22Rv1 (cell line): ENCODE measurements around the gene GAA.

Experiments used
- H3K27ac ChIP-seq: fragments of 450-650 bp; 2 replicates; pipeline ENCODE4 v1.5.1; 2017
- CTCF ChIP-seq: fragments of 450-650 bp; IDR thresholded peaks from 2 replicates; pipeline ENCODE4 v1.5.1; 2017; ENCODE audit warnings: mild to moderate bottlenecking
- ZFX ChIP-seq: fragments of 450-650 bp; IDR thresholded peaks from 2 replicates; pipeline ENCODE4 v1.6.1; 2017; ENCODE audit warnings: antibody characterized with exemption, borderline replicate concordance

Gene GAA

DNA sequence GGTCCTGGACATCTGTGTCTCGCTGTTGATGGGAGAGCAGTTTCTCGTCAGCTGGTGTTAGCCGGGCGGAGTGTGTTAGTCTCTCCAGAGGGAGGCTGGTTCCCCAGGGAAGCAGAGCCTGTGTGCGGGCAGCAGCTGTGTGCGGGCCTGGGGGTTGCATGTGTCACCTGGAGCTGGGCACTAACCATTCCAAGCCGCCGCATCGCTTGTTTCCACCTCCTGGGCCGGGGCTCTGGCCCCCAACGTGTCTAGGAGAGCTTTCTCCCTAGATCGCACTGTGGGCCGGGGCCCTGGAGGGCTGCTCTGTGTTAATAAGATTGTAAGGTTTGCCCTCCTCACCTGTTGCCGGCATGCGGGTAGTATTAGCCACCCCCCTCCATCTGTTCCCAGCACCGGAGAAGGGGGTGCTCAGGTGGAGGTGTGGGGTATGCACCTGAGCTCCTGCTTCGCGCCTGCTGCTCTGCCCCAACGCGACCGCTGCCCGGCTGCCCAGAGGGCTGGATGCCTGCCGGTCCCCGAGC is 17.9 kb downstream of the GAA start:
- TF ChIP-seq ZFX = no peak
- no peak for TF ChIP-seq CTCF
- H3K27ac ChIP-seq = no peak overlapping the region

- no peak overlapping the region for H3K27ac ChIP-seq
- TF ChIP-seq CTCF = no peak
- TF ChIP-seq ZFX = no peak
These were observed 18.5 kb downstream of the GAA start for GRCh38 chr17:80119839-80120238.

DNA sequence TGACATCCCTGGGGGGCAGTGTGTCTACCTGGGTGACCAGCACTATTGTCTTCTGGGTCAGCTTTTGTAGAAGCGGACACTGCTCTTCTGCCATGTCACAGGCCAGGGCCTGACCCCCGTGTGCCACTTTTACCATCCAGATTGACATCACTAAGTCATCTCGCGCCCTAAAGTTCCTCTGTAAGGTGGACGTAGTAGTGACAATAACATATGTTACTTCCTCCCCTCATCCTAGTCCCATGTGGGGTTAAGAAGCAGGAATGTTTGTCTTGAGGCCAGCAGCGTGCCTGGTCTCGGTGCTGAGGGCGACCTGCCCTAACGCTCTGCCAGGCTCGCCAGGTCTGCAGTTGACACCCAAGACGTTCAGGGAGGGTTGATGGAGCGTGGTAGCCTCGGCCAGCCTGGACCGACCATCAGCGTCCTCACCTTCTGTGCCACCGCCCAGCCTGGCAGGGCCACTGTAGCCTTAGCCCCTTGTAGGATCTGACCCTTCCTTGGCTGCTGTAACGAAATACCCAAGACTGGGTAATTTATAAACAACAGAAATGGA is 20.7 kb downstream of the GAA start:
- TF ChIP-seq CTCF (no peak), ZFX (no peak)
- no peak overlapping the region for H3K27ac ChIP-seq

- no peak overlapping the region for H3K27ac ChIP-seq
- no peak for TF ChIP-seq ZFX
These were observed 21.6 kb downstream of the GAA start for GRCh38 chr17:80122926-80123505.

DNA sequence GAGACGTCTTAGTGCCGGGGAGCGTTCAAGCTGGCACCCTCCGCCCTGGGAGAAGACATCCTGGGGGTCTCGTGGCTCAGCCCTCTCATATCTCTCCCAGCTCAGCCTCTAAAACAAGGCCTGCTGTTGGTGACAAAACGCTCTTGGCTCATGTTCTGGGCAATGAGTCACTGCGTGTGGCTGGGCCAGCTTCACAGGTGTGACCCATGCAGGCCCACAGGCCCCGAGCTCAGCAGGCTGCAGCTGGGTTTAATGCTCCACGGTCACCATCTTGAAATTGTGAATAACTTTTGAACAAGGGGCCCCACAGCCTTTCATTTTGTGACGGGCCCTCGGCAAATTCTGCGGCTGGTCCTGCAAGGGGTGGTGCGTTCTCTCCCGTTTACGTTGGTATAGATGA is 22.4 kb downstream of the GAA start:
- TF ChIP-seq CTCF = no peak
- no peak for TF ChIP-seq ZFX
- H3K27ac ChIP-seq = no peak overlapping the region

DNA sequence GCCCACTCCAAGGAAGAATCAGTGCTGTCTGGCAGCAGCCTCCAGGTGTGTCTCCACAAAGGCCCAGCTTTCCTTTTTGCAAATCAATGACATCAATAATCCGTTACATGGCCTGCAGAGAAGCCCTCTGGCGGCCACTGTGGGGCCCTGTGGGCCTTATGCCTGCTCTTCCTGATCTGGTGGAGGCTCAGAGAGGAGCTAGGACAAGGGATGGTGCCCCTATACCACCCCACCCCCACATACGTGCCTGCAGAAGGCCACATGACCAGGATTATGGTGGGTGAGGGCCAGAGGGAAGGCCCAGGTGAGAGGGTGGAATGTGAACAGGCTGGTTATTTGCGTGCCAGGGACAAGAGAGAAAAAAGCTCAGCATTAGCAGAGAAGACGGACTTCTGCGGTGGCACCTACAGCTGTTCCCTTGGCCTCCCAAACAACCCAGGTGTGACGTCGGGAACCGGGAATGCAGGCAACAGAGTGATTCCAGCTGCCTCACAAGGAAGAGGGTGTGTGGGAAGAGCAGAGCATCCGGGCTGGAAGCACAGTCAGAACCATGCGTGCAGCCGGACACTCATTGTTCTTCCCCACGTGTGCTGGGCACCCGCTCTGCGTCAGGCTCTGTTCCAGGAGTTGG is 23.1 kb downstream of the GAA start:
- no peak overlapping the region for H3K27ac ChIP-seq
- TF ChIP-seq ZFX (no peak), CTCF (peak; percentile 39)

DNA sequence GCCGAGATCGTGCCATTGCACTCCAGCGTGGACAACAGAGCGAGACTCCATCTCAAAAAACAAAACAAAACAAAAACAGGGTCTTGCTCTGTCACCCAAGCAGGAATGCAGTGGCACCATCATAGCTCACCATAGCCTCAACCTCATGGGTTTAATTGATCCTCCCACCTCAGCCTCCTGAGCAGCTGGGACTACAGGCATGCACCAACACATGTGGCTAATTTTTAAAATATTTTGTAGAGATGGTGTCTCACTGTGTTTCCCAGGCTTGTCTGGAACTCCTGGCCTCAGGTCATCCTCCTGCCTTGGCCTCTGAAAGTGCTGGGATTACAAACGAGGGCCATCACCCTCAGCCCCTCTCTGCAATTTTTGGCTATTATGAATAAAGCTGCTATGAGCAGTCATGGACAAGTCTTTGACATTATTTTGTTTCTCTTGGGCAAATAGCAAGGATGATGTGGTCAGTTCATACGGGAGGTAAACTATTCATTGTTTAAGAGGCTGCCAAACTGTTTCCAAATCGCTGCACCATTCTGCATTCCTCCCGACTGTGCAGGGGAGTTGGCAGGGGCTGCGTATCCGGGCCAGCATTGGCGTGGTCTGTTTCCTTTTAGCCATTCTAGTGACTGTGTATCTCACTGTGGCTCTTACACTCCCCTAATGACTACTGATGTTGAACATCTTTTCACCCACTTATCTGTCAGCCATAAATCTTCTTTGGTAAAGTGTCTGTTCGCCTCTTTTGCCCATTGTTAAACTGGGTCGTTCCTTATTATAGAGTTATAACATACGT is 24.5 kb downstream of the GAA start:
- TF ChIP-seq ZFX = no peak
- TF ChIP-seq CTCF = no peak

More for the DNA sequence above, 24.5 kb downstream of the GAA start:
- H3K27ac ChIP-seq = no peak overlapping the region
